GM19452 (cell line): ENCODE results near the gene PRR5.

Source experiments
- ATAC-seq: cut with Tn5 transposase; IDR thresholded peaks from one replicate; pipeline ENCODE4 v1.9.1; 2021; ENCODE audit not compliant: unreplicated experiment

The PRR5 gene

DNA sequence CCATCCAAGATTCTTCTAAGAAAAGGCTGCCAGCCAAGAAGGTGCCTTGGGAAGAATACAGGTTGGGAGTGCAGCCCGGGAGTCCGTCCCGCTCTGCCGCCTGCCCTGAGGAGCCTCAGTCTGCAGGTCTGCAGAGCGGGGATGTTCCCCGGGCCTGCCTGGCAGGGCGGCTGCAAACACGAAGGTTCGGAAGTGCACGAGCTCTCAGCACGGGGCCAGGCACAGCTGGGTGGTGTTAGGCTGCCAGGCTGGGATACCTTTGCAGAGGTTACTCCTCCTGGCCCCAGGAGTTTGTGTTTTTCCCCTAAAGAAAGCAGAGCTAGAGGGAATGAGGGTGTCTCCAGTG, 9.4 kb upstream of the PRR5 start:
- no peak for ATAC-seq

DNA sequence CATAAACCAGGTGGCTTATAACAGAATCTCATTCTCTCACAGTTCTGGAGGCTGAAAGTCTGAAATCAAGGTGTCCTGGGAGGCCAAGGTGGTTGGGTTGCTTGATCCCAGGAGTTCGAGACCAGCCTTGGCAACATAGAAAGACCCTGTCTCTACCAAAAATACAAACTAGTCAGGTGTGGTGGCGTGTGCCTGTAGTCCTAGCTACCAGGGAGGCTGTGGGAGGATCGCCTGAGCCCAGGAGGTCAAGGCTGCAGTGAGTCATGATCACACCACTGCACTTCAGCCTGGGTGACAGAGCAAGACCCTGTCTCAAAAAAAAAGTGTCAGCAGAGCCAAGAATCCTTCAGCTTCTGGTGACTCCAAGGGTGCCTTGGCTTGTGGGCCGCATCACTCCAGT, 8.9 kb upstream of the PRR5 start:
- no peak for ATAC-seq

DNA sequence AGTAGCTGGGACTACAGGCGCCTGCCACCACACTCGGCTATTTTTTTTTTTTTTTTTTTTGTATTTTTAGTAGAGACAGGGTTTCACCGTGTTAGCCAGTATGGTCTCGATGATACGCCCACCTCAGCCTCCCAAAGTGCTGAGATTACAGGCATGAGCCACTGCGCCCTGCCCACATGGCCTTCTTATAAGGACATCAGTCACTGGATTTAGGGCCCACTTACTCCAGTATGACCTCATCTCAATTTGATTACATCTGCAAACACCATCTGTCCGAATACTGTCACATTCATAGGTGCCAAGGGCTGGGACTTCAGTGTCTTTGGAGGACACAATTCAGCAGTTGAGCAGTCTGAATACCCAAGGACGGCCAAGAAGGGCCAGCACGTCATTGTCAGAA, 8.2 kb upstream of the PRR5 start:
- no peak for ATAC-seq

DNA sequence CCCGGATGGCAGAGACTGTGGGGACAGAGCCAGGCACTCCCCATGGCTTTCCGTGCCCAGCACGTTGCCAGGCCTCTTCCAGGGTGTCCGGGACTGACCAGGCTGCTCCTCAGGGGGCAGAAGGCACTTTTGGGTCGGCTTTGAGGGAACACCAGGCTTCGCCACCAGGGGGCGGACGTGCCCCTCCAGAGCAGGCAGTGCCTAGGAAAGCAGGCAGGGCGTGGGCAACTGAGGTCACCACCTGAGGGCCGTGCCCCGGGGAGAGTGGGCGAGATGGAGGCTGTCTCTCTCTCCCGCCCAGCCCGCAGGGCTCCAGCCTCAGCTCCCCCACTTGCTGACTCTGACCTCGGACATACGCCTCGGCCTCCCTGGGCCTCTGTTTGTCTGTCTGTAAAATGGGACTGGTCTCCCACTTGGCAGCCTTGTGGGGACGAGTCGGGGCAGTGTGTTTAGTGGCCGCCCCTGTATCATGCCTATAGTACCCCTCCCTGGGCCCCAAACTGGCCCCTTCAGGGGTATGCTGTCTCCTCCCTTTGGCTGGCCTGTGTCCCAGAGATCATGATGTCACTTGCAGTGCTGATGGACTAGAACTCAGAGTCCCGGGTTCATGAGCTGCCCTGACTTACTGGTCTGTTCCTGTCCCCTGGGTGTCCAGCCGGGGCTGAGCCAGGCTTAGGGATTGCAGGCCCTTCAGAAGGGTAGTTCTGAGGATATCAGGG, 4.4 kb upstream of the PRR5 start:
- ATAC-seq: no peak

DNA sequence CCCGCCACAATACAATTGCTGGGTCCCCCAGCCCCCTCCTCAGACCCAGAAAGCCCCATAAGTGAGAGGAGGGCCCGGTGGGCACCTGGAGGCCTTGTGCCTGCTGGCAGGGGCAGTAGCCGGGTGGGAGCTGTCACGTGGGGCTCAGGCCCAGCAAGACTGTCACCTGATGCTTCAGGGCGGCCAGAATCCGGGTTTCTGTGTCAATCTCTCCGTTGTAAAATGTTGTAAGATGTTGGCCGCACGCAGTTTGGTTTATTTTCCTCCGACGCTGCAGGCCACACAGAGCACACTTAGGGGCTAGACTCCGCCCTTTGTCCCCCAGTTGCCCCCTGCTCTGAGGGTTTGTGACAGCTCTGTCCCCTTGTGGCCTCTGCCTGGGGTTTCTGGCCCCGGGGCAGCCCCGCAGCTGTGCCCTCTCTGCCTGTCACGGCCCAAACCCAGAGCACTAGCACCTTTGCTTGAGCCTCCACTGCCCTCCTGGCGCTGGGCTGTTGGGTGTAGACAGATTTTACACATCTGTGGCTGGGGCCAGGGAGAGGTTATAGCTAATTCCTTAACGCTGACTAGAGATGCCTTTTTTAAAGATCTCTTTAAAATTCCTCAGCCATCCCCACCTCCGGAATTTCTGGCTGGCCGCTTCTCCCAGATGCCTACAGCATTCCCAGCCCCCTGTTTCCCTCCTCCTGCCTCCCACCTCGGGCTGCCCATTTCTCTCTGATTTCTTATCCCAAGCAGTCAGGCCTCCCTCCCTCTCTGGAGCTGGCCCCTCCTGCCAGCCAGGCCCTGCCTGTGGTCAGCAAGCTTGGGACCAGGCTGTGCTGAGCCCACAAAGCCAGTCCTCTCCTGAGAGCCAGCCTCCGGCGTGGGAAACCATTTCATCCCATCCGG, 3.2 kb upstream of the PRR5 start:
- ATAC-seq: no peak

DNA sequence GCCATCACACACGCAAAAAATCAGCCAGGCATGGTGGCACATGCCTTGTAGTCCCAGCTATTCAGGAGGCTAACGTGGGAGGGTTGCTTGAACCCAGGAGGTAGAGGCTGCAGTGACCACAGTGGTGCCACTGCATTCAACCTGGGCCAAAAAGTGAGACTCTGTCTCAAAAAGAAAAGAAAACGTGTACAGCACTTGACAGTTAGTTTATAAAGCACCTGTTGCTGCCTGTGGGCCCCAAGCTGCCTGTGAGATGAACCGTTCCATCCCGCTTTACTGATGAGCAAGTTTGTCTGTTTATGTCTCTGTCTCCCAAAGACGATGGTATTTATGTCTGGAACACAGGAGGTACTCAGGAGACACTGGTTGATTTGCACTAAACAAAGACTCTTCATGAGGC, 1.5 kb upstream of the PRR5 start:
- ATAC-seq: no peak

DNA sequence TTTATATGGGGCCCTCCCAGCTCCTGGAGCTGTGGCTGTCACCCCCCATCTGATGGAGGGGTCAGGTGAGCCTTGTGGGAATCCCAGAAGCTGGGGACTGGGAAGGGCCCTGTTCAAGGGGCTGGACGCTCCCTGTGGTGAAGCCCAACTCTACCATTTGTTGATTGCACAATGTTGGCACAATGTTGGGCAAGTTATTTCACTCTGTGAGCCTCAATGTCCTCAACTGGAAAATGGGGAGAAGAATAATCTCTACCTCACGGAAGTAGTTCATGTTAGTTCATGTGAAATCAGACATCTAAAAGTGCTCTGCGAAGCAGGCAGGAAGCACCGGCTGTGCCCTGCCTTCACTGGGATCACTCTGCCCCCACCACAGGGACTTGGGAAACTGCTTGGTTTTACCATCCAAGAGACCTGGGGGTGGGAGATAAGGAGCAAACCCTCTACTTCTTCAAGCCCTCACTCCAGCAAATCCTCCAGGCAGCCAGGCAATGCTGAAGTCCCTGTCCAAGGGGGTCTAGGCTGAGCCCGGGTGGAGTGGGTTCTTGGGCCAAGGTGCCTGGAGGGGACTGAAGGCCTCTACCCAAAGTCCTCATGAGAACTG, 715 bp upstream of the PRR5 start:
- no peak for ATAC-seq

DNA sequence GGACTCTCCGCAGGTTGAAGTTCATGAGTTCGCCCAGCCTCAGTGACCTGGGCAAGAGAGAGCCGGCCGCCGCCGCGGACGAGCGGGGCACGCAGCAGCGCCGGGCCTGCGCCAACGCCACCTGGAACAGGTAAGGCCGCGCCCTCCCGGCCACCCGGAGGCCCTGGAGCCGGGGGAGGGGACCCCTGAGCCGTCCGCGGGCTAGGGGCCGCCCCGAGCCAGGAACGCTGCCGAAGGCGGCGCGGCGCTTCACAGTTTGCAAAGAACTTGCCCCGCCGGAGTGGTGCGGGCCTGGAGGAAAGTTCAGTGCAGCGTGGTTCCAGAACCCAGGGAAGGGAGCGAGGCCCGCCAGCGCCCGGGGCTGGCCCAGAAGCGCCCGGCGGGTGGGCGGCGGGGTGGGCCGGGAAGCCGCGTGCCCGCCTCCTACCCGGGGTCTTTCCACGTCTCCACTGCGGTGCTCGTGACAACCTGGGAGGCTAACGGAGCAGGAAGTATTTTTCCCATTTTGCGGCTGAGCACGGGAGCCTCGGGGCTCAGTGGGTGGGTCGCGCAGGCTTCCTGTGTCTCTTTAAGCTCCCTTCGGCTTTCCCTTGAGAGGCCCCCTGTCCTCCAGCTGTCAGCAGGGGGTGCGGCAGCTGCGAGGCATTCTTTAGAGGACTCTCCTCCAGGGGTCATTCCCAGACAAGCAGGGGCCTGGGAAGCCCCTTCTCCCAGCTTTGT, 635 bp downstream of the PRR5 start:
- no peak for ATAC-seq

DNA sequence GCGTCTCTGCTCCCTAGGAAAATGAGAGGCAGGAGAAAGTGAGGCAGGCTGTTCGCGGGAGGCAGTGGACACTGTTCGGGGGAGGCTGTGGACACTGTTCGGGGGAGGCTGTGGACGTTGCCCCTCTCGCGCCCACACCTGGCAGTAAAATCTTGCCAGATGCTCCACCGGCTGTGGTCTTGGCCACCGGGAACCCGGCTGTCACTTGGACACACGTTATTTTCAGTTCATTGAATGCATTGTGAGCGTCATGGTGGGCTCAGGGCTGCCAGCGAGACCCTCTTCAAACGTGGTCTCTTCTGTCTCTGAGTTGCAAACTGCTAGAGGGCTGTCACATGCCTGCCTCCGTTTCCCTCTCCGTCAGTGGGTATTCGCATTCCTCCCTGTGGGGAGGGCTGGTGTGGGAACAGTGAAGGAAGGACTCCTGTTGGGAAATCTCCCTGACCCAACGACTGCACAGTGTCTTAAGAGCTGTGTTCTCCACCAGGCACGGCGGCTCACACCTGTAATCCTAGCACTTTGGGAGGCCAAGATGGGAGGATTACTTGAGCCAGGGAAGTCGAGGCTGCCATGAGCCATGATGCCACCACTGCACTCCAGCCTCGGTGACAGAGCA, 1.4 kb downstream of the PRR5 start:
- ATAC-seq: no peak

DNA sequence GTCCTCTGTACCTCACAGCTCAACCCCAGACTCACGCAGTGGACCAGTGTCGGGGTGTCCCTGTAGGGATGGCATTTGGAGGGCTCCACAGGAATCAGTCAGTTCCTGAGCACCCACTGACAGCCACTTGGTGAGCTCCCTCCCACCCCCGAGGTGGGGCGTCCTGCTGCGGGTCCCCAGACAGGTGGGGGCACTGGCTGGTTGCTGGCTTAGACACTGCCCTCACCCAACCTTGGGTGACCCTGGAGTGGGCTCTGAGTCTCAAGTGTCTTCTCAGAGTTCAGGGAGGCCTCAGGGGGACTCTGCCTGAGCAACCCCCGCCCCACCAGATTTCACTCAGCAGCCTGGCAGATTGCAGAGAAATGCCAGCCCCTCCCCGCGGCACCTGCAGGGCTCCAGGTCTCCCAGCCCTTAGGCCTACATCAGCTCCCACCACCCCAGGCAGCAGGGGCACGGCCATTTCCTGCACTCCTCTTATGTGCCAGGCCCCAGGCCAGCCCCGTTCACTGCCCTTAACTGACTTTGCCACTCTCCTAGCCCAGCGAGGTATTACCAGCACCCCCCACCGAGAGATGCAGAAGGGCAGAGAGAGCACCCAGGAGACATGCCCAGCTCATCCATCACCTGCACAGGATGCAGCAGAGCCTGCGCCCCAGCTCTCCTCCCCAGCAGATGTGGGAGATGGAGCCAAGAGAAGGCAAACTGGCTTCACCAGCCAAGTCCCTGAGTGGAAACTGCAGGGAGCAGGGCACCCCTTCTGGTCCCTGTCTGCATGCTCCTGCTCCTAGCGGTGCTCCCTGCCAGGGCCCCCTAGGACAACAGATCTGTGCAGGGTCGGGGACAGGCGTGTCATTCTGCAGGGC, 2.4 kb downstream of the PRR5 start:
- no peak for ATAC-seq

DNA sequence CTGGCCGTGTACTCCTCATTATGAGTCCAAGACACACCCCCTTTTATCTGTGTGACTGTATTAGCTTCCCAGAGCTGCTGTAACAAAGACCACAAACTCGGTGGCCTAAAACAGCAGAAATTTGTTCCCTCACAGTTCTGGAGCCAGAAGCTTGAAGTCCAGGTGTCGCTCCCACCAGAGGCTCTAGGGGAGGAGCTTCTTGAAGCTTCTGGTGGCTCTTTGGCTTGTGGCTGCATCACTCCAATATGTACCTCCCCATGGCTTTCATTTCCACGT, 3.0 kb downstream of the PRR5 start:
- ATAC-seq: no peak

DNA sequence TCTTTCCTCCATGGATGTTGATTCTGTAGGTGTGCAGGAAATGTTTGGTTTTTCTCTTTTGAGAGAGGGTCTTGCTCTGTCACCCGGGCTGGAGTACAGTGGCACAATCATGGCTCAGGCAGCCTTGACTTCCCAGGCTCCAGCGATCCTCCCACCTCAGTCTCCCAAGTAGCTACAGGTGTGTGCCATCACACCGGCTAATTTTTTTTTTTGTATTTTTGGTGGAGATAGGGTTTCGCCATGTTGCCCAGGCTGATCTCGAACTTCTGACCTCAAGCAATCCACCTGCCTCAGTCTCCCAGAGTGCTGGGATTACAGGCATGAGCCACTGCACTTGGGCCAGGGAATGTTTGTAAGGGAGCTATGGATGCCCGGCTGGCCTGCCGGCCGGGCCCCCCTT, 4.5 kb downstream of the PRR5 start:
- no peak for ATAC-seq

DNA sequence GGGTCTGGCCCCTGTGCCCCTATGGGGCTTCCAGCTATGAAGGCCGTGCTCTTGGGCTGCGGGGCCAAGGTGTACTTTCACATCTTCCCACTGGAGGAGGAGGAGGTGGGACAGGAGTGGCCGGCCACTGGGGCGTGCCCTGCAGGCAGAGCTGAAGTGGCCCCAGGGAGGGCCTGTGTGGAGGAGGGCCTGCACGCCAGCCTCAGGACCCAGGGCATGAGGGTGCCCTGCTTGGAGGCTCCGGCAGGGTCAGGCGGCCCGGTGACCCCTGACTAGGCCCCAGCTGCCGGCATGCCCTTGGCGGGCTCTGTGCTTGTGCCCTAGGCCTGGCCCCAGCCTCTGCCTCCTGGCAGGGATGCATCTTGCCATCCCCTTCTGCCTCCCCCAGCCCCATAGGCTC, 5.2 kb downstream of the PRR5 start:
- no peak for ATAC-seq

DNA sequence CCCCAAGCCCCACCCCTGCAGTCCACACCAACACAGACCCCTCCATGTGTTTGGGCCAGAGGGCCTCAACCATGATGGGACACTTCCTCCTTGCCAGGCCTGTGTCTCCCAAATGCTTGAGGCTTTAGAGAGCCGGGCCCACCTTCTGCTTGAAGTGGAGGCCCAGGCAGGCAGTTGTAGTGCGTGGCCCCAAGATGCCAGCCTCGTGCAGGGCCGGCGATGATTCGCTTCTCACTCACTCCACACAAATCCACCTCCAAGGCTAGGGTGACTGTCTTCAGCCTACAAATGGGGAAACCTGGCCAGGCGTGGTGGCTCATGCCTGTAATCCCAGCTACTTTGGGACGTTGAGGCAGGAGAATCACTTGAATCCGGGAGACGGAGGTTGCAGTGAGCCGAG, 5.7 kb downstream of the PRR5 start:
- no peak for ATAC-seq

DNA sequence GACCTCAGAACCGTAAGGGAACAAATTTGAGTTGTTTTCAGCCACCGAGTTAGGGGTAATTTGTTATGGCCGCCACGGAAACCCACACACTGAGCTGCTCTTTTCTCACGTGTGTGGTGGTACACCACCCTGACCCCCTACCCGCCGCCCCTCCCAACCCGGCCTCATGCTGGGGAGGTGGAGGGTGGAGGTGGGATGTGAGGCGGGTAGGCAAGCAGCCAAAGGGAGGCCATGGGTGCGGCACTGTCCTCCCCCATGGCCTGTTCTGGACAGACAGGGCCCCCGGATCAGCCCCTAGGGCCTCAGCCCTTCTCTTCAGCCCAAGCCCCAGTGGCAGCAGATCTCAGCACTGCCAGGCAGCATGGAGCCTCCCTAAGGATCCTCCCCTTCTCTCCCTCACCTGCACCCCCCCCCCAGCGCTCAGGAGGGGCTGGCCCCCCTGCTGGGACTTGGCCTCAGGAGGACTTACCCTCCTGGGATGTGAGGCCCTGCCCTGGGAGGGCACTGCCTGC, 7.9 kb downstream of the PRR5 start:
- ATAC-seq: no peak

DNA sequence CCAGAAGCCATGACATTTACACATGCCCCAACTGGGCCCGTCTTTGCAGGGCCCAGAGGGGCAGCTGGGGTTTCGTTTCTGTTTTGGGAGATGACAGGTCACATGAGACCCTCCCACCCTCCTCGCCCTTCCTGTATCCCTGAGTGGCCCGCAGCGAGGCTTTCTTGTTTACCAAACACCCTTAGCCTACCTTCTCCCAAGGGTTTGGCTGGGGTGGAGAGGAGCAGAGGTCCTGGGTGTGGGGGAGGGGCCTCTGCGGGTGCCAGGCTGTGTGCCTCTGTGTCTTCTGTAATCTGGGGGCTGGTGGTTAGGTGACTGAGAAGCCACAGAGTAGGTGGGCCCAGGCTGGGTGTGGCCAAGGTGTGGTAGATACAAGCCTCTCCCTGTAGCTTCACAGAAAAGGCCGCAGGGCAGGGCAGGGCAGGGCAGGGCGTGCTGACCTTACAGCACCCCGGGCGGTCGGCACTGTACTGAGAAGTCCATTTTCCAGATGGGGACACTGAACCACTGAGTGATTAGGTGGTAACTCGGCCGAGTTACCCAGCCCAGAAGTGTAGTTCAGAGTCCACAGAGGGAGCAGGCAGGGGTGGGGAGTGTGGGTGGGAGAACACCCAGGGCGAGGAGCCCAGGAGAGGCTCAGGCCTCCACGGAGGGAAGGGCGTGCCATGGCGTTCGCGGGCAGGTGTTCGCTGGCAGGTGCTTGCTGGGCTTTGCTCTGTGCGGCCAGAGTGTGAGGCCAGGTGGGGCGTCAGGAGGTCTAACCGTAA, 8.7 kb downstream of the PRR5 start:
- ATAC-seq: no peak

DNA sequence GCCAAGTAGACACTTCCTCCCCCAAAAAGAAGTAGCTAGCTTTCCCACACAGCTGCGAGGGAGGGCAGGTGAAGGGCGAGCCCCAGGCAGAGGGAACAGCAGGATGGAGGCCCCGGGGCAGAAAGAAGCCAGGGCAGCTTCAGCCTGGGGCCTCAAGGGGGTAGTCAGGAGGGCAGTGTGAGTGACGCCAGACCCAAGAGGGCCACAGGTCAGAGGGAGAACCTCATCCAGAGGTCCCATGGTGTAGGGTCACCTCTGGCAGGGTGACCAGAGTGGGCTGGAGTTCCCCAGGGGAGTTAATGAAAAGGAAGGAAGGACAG, 9.2 kb downstream of the PRR5 start:
- no peak for ATAC-seq

DNA sequence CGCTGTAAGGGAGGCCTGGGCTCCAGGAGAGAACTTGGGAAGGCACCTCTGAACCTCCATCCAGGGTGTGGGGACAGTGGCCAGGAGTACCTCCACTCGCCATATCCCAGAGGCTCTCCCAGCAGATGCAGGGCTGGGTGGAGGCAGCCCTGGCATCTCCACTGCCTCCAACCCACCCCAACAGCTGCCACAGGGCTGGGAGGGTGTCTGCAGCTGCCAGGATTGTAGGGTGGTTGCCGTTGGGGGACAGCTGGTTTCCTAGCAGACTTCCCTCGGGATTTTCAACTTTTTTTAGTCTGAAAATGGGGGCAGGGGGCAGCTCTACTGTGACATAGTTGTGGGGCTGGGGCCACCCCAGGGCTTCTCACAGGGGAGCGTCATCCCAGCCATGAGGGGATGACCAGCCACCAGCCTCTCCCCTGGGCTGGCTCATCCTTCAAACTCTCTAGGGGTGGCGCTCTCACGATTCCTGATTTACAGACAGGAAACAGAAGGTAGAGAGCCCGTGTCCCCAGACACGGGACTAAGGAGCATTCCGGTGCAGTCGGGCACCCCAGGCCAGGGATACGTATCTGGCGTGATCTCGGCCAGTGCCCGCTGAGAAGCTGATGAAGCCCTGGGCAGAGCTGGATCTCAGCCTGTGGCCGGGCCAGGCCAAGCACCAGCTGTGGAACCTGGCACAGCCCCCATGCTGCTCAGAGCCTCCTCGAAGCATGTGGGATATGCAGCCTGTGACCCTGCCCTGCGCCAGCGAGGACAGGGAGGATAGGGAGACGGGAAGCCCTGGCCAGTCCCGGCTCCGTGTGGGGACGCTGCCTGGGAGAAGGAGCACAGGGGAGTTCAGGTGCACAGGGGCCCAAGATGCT, 9.9 kb downstream of the PRR5 start:
- ATAC-seq: no peak

DNA sequence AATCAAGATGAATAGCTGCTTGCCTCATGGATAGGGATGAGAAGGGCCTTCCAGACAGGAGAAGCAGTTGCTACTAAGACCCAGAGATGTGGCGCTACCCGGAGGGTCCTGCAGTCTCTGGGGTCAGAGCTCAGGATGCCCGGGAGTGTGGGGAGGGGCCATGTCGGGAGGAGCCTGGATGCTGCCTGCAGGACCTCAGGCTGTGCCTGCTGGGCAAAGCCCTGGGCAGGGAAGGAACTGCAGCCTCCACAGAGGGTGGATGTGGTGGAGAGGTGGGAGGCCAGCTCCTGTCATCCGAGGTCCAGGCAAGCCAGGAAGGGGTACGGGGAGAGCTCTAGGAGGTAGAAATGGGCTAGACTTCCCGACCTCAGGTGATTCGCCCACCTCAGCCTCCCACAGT, 11.0 kb downstream of the PRR5 start:
- ATAC-seq: no peak
